ENCODE measurements around the gene TMPRSS9.

TMPRSS9 gene

DNA sequence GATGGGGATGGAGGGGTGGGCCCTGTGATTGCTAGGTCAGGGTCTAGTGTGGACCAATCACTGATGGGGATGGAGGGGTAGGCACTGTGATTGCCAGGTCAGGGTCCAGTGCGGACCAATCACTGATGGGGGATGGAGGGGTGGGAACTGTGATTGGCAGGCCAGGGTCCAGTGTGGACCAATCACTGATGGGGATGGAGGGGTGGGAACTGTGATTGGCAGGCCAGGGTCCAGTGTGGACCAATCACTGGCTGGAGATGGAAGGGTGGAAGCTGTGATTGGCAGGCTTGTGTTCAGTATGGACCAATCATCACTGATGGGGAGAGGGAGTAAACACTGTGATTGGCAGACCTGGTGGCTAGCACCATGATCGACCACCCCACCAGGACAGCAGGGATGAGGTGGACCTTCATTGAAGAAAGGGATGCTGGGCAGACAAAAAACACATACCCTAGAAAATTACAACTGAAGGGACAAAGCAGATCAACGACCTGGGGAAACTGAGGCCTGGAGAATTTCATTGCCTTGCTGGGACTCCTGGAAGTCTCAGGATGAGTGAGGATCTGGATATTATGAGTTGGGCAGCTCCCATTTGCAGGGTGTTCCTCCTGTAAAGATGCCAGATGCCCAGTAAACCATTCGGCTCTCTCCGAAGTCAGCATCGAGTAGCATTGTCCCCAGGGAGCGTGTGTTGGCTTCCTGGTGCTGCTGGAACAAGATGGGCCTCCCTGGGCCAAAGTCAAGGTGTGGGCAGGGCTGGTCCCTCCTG is 15.5 kb downstream of the TMPRSS9 start:
- no peak for DNase-seq (ENCODE audit: low read depth)
- TF ChIP-seq, protein P1, sequence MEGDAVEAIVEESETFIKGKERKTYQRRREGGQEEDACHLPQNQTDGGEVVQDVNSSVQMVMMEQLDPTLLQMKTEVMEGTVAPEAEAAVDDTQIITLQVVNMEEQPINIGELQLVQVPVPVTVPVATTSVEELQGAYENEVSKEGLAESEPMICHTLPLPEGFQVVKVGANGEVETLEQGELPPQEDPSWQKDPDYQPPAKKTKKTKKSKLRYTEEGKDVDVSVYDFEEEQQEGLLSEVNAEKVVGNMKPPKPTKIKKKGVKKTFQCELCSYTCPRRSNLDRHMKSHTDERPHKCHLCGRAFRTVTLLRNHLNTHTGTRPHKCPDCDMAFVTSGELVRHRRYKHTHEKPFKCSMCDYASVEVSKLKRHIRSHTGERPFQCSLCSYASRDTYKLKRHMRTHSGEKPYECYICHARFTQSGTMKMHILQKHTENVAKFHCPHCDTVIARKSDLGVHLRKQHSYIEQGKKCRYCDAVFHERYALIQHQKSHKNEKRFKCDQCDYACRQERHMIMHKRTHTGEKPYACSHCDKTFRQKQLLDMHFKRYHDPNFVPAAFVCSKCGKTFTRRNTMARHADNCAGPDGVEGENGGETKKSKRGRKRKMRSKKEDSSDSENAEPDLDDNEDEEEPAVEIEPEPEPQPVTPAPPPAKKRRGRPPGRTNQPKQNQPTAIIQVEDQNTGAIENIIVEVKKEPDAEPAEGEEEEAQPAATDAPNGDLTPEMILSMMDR (conservative IDR thresholded peaks at IDR 0.05; ENCODE audit: low read length) = no peak
- no peak overlapping the region for H3K4me3 ChIP-seq (ENCODE audit: low read length)

- H3K4me3 ChIP-seq (ENCODE audit: low read length) = no peak overlapping the region
- no peak for DNase-seq (ENCODE audit: low read depth)
- TF ChIP-seq, protein P1 (conservative IDR thresholded peaks at IDR 0.05; ENCODE audit: low read length) = no peak
Measured at GRCh38 chr19:2376784-2377519, 16.9 kb downstream of the TMPRSS9 start.

DNA sequence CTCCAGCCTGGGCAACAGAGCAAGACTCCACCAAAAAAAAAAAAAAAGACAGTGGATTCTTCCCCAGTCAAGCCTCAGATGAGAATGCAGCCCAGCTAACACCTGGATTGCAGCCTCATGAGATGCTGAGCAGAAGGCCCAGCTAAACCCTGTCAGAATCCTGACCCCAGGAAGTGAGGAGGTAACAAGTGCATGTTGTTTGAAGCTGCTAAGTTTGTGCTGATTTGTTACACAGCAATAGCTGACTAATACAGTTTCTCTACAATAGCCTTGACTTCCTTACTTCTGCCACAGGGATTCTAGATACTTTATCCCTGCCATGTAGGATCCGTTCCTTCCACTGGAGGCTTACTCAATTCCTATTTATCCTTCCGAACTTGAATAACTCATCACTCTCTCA is 20.5 kb downstream of the TMPRSS9 start:
- DNase-seq (ENCODE audit: low read depth) = no peak
- TF ChIP-seq, protein P1 (conservative IDR thresholded peaks at IDR 0.05; ENCODE audit: low read length) = no peak
- H3K4me3 ChIP-seq (ENCODE audit: low read length) = no peak overlapping the region

DNA sequence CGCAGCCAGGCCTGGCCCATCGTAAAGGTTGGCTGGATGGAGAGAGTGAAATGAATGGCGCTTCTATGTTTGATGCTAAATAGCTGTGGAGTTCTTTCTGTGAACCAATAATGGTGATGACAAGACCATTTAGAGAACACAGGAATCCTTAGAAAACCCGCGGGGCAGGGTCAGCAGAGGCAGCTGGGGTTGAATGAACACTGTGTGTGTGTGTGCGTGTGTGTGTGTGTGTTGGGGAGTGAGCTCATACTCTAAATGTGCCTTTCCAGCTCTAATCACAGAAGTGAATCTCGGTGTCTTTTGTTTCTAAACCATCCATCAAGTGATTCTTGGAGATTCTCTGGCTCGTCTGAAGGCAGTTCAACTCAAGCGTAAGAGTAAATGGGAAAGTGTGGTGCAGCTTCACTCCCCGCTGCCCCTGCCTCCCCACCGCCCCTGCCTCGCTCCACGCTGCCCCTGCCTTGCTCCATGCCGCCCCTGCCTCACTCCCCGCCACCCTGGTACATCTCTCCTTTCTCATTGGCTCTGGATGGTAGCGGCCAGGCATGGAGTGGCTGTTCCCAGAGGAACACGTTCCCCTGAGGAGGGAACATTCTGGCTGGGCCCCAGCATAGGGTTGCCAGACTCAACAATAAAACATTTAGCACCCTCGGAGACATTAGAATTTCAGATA is 21.2 kb downstream of the TMPRSS9 start:
- no peak overlapping the region for H3K4me3 ChIP-seq (ENCODE audit: low read length)
- no peak for DNase-seq (ENCODE audit: low read depth)
- TF ChIP-seq, protein P1 (conservative IDR thresholded peaks at IDR 0.05; ENCODE audit: low read length) = no peak

DNA sequence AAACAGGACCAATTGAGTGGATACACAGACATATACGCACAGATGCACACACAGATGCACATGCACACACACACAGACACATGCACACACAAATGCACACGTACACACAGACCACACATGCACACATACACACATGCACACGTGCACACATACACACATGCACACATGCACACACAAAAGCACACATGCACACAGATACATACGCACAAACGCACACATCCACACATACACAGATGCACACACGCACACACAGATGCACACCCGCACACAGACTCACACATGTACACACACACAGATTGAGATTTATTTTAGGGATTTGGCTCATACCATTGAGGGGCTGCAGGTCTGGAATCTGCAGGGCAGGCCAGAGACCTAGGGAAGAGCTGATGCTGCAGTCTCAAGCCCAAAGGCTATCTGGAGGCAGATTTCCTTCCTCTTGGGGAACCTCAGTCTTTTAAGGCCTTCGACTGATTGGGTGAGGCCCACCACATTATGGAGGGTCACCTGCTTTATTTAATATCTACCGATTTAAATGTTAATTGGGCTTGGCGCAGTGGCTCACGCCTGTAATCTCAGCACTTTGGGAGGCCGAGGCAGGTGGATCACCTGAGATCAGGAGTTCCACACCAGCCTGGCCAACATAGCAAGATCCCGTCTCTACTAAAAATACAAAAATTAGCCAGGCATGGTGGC is 22.6 kb downstream of the TMPRSS9 start:
- TF ChIP-seq, protein P1 (conservative IDR thresholded peaks at IDR 0.05; ENCODE audit: low read length) = no peak
- no peak for DNase-seq (ENCODE audit: low read depth)
- no peak overlapping the region for H3K4me3 ChIP-seq (ENCODE audit: low read length)

- peak; percentile 91 for DNase-seq (ENCODE audit: low read depth)
- TF ChIP-seq, protein P1 (conservative IDR thresholded peaks at IDR 0.05; ENCODE audit: low read length) = no peak
- peak overlapping the region; percentile 39 for H3K4me3 ChIP-seq (ENCODE audit: low read length)
Measured at GRCh38 chr19:2385053-2385721, 25.1 kb downstream of the TMPRSS9 start.
